Activated T-cell treated with anti-CD3 and anti-CD28 coated beads, Interleukin-2, amount 50 U/mL, for 24 hours (primary cell): ENCODE measurements around the gene HPF1.

Source experiments
- DNase-seq: peaks from one replicate; pipeline ENCODE4 v3.0.0-alpha.2; 2020
- H3K27ac Mint-ChIP-seq: 2 replicates; pipeline ENCODE4 v1.8.0; 2020; ENCODE audit warnings: mild to moderate bottlenecking, mixed read lengths
- H3K27me3 Mint-ChIP-seq: 2 replicates; pipeline ENCODE4 v1.8.0; 2020; ENCODE audit warnings: mixed read lengths
- H3K36me3 Mint-ChIP-seq: 2 replicates; pipeline ENCODE4 v1.8.0; 2020; ENCODE audit warnings: low read depth, mixed read lengths
- H3K4me1 Mint-ChIP-seq: 2 replicates; pipeline ENCODE4 v1.8.0; 2020; ENCODE audit warnings: low read depth, mixed read lengths
- H3K4me3 Mint-ChIP-seq: 2 replicates; pipeline ENCODE4 v1.8.0; 2020; ENCODE audit warnings: mild to moderate bottlenecking, moderate library complexity, mixed read lengths
- H3K9me3 Mint-ChIP-seq: 2 replicates; pipeline ENCODE4 v1.8.0; 2020; ENCODE audit warnings: mixed read lengths

Gene HPF1

DNA sequence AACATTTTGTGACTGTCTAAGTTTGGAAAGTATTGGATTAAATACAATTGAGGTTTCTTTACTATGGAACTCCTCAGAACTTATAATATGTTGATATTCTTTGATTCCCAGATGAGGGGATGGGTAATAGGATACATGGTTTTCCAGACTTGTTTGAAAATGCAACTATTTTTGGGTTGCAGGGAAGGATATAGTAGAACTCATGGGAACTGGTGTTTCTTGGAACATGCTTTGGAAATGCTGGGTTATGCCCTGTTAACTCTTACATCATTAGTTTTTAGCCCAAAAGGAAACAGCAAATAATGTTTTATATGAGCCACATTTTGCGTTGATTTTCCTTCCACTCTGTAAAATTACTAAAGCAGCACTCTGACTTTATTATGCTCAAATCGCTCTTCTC lies 41.9 kb downstream of the HPF1 start:
- peaks cover 77% of the 10 kb centered on the region for H3K36me3 Mint-ChIP-seq
- H3K9me3 Mint-ChIP-seq = no peaks in the 10 kb centered on the region
- no peaks in the 10 kb centered on the region for H3K27me3 Mint-ChIP-seq
- H3K27ac Mint-ChIP-seq = no peak overlapping the region
- no peak for DNase-seq
- peaks cover 14% of the 10 kb centered on the region for H3K4me1 Mint-ChIP-seq
- H3K4me3 Mint-ChIP-seq = no peak overlapping the region

- no peak for DNase-seq
- H3K4me3 Mint-ChIP-seq = no peak overlapping the region
- H3K27ac Mint-ChIP-seq = no peak overlapping the region
- peaks cover 64% of the 10 kb centered on the region for H3K36me3 Mint-ChIP-seq
- no peaks in the 10 kb centered on the region for H3K9me3 Mint-ChIP-seq
- H3K4me1 Mint-ChIP-seq = peaks cover 5% of the 10 kb centered on the region
- H3K27me3 Mint-ChIP-seq = no peaks in the 10 kb centered on the region
These were observed 49.6 kb downstream of the HPF1 start for GRCh38 chr4:169707958-169708643.

DNA sequence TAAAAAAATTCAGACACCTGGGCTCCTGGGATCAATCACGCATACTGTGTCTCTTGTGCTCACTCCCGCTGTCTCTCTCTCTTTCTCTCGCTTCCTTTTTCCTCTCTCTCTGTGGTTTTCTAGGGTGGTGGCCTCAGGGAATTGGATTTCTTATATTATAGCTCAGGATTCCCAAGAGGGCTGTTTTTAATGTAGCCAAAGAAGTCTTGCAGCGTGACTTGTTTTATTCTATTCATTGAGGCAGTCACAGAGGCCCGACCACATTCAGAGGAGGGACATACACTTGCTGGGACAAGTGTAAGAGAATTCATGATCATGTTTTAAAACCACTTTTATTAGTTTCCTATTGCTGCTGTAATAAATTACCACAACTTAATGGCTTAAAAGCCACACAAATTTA lies 59.4 kb downstream of the HPF1 start:
- Mint-ChIP-seq H3K27ac (no peak overlapping the region), H3K36me3 (peaks cover 65% of the 10 kb centered on the region), H3K9me3 (no peaks in the 10 kb centered on the region), H3K4me3 (no peak overlapping the region), H3K4me1 (no peaks in the 10 kb centered on the region), H3K27me3 (no peaks in the 10 kb centered on the region)
- no peak for DNase-seq

GRCh38 chr4:169690787-169691186 lies 67.0 kb downstream of the HPF1 start:
- H3K4me3 Mint-ChIP-seq = no peak overlapping the region
- no peaks in the 10 kb centered on the region for H3K27me3 Mint-ChIP-seq
- H3K9me3 Mint-ChIP-seq = no peaks in the 10 kb centered on the region
- H3K27ac Mint-ChIP-seq = no peak overlapping the region
- no peak for DNase-seq
- peaks cover 59% of the 10 kb centered on the region for H3K36me3 Mint-ChIP-seq
- H3K4me1 Mint-ChIP-seq = peaks cover 13% of the 10 kb centered on the region

DNA sequence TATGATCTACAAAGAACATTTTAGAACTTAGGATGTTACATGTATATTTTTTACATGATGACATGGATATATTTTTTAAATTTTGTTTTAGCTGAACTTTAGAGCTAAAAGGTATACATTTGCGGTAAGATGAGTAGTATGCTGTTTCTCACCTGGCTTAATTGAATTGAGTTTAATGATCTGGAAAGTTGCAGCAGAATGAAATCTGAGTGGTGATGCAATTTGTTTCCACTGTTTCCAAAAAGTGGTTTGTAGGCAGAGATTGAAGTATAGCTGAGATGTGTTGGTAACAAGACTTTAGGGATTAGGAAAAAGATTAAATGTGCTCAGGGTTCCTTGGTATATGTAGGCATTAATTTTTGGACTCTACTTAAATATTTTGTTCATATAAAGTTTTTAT lies 68.1 kb downstream of the HPF1 start:
- Mint-ChIP-seq H3K4me1 (peaks cover 13% of the 10 kb centered on the region), H3K4me3 (no peak overlapping the region), H3K9me3 (no peaks in the 10 kb centered on the region), H3K27ac (no peak overlapping the region), H3K27me3 (no peaks in the 10 kb centered on the region), H3K36me3 (peaks cover 60% of the 10 kb centered on the region)
- no peak for DNase-seq

DNA sequence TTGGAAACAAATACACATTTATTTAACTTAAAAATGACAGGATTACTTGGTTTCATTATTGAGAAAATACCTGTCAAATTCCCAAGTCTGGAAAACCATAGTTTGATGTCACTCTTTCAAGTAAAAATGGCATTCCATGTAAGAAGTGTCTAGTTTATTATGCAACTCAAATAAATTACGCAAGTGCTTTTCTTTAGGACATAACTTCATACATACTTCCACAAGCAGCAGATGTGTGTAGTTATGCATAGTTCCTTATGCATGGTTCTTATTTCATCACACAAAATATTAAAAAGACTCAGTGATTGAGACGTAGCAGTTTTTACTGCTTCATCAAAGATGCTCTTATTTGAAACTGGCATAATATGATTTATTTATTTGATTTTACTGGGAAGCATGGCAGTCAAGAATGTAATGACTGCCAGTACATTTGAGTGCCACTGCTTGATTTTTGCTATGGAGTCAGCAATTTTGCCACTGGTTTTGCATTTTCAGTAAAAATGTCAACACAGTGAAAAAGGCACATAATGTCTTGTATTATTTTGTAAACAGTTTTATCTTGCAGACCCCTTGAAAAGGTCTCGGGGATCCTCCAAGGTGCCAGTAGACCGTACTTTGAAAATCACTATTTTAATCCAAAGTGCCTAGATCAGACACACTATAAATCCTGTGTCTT lies 75.2 kb downstream of the HPF1 start:
- no peak for DNase-seq
- no peaks in the 10 kb centered on the region for H3K27me3 Mint-ChIP-seq
- peaks cover 57% of the 10 kb centered on the region for H3K36me3 Mint-ChIP-seq
- no peak overlapping the region for H3K4me3 Mint-ChIP-seq
- H3K4me1 Mint-ChIP-seq = peaks cover 3% of the 10 kb centered on the region
- H3K27ac Mint-ChIP-seq = no peak overlapping the region
- no peaks in the 10 kb centered on the region for H3K9me3 Mint-ChIP-seq
